Ectodermal cell (in vitro differentiated cells): ENCODE data around the gene AADACL4.
"Not testable (repeated sequence)": the region's sequence is repeated elsewhere in the genome, so short reads cannot be mapped to it uniquely, and the experiment has no call there.

ENCODE experiments used
- H3K27ac ChIP-seq: 2 replicates; pipeline ENCODE4 v1.7.0; 2013; ENCODE audit warnings: mild to moderate bottlenecking, low read depth, low read length; ENCODE audit not compliant: insufficient read depth, poor library complexity, severe bottlenecking
- H3K27me3 ChIP-seq: 2 replicates; pipeline ENCODE4 v1.7.0; 2013; ENCODE audit warnings: mild to moderate bottlenecking, low read length; ENCODE audit not compliant: insufficient read depth, control insufficient read depth, poor library complexity, severe bottlenecking
- H3K36me3 ChIP-seq: one replicate; pipeline ENCODE4 v1.7.0; 2013; ENCODE audit warnings: low read length; ENCODE audit not compliant: control insufficient read depth, insufficient read depth
- H3K4me1 ChIP-seq: one replicate; pipeline ENCODE4 v1.7.0; 2013; ENCODE audit warnings: low read length; ENCODE audit not compliant: control insufficient read depth, insufficient read depth
- H3K4me3 ChIP-seq: 2 replicates; pipeline ENCODE4 v1.7.0; 2013; ENCODE audit warnings: low read depth, low read length, control low read depth; ENCODE audit not compliant: insufficient read depth
- H3K9me3 ChIP-seq: 2 replicates; pipeline ENCODE4 v1.7.0; 2013; ENCODE audit warnings: mild to moderate bottlenecking, low read length, moderate library complexity; ENCODE audit not compliant: control insufficient read depth
- WGBS, 2 experiments: methylation state at CpG; one replicate each; pipeline ENCODE4 v1.1.7; 2013; ENCODE audit warnings: missing lambda C conversion rate in 2 of 2; 5-methylcytosine and 5-hydroxymethylcytosine counted together

Gene AADACL4

DNA sequence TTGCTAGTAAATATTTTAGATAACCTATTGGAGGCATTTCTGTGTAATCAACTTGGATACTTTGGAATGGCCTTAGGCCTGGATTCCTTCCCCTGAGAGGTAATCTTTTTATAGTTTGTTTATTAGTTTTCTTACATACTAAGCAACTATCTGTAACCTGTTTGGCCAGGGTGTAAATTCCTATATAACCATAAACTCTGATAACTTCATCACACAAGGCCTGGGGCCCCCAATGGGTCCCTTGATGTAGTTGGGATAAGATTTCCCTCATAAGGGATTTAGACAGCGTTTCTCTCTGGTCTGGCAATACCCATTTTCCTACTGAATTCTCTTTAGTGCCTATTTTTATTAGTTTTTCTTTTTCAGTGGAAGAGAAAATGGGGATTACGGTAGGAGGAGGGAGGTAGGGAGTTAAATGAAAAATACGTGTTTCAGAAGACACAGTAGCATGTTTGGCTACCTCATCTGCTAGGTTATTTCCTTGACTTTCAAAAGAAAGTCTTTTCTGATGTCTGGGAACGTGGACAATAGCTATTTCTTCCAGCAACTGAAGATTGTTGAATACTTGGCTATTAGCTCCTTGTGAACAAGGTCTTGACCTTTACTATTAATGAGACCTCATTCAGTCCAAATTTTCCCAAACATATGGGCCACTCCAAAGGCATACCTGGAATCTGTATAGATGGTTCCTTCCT is 64.7 kb downstream of the AADACL4 start:
- Histone ChIP-seq H3K4me3 (no peak overlapping the region), H3K9me3 (no peaks in the 10 kb centered on the region), H3K4me1 (no peaks in the 10 kb centered on the region), H3K36me3 (no peaks in the 10 kb centered on the region), H3K27me3 (no peaks in the 10 kb centered on the region), H3K27ac (no peak overlapping the region)
- WGBS, 2 experiments, result 93% methylated on average over 4 of the region's 4 CpGs

DNA sequence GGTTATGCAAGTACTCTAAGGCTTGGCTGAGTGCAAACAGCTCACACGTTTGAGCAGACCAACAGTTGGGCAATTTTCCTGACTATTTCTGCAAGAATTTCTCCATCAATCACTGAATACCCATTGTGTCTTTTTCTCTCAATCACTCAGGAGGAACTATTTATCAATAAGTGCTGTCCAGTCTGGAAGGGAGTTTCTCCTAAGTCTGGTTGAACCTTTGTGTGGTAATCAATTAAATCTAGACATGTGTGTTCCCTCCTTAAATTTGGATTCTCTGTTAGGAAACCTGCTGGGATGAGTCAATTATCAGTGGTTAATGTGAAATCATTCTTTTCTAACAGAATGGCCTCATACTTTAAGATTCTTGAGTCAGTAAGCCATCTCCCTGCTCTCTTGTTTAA is 65.2 kb downstream of the AADACL4 start:
- WGBS, 2 experiments, result 84 to 85% methylated on average over 1 of the region's 1 CpG
- no peaks in the 10 kb centered on the region for H3K9me3 ChIP-seq
- no peak overlapping the region for H3K27ac ChIP-seq
- no peaks in the 10 kb centered on the region for H3K27me3 ChIP-seq
- no peaks in the 10 kb centered on the region for H3K36me3 ChIP-seq
- no peaks in the 10 kb centered on the region for H3K4me1 ChIP-seq
- H3K4me3 ChIP-seq, result no peak overlapping the region

DNA sequence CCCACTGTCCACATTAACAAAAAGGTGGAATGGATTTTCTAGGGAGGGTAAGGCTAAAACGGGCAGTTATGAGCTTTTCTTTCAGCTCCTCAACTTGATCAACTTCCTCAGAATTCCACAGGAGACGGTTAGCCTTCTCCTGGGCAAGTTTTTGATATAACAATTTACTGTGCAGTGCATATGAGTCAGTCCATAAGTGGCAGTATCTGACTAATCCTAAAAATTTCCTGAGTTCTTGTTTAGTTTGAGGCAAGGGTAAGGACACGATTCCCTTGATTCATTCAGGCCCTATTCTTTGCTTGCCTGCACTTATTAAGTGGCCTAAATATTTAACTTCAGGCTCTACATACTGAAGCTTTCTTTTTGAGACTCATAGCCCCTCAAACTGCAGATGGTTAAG is 65.8 kb downstream of the AADACL4 start:
- WGBS, 2 experiments, result 82 to 85% methylated on average over 3 of the region's 3 CpGs
- no peak overlapping the region for H3K4me3 ChIP-seq

DNA sequence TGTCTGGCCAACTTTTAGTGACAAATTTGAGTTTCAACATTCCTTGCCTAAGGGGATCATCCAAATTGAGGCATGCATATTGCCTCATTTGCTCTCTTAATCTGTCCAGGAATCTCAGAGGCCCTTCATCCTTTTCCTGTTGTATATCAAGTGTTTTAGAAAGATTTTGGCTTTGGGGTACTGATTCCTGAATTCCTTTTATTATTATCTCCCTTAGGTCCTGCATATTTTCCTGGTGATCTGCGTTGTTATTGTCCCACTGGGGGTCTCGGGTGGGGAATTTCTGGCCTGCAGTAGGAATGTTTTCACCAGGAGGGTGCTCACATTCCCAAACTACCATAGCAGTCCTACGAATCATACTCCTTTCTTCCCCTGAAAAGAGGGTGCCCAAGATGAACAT is 67.7 kb downstream of the AADACL4 start:
- Histone ChIP-seq H3K27ac (no peak overlapping the region), H3K4me1 (no peaks in the 10 kb centered on the region), H3K36me3 (no peaks in the 10 kb centered on the region), H3K9me3 (no peaks in the 10 kb centered on the region), H3K4me3 (no peak overlapping the region), H3K27me3 (no peaks in the 10 kb centered on the region)
- WGBS, 2 experiments, result 86 to 88% methylated on average over 3 of the region's 3 CpGs

More for the DNA sequence above, 65.8 kb downstream of the AADACL4 start:
- no peaks in the 10 kb centered on the region for H3K27me3 ChIP-seq
- H3K9me3 ChIP-seq, result no peaks in the 10 kb centered on the region
- no peaks in the 10 kb centered on the region for H3K36me3 ChIP-seq
- H3K27ac ChIP-seq, result no peak overlapping the region
- no peaks in the 10 kb centered on the region for H3K4me1 ChIP-seq

DNA sequence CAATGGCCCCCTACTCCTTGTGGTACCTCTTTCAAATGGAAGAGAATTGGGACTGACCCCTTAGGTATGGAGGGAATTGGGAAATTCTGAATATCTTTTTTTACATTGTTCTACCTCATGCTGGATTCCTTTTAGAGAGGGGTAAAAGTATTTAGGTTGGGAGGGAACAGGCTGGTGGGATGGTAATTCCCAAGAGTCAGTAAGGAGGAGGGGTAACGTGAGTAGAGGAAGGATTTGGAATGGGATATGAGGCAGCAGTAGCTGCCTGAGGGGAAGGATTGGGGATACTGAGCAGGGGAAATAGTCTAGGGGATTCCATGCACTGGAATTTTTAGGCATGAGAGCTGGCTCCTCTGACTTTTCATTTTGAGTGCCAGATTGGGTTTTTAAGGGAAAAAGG is 68.2 kb downstream of the AADACL4 start:
- WGBS, 2 experiments, result 67 to 71% methylated on average over 1 of the region's 1 CpG
- no peak overlapping the region for H3K27ac ChIP-seq
- H3K4me1 ChIP-seq, result peaks cover under 1% of the 10 kb centered on the region

DNA sequence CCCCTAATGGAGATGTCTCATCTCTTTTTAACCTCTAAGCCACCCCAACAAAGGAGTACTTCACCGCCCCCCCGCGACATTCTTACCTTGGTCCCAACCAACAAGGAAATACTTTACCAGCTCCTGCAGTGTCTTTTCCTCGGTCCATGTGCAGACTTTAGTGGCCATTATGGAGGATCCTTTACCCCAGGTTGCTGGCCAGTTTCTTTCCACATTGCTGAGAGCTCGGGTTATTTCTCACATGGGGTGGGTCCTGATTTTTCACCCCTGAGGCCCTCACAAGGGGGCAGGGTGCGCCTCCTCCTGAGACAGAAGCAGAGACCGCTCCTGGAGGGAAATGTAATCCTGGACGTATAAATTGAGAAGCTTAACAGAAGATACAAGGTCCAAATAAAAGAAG is 69.0 kb downstream of the AADACL4 start:
- no peak overlapping the region for H3K4me3 ChIP-seq
- peaks cover 9% of the 10 kb centered on the region for H3K4me1 ChIP-seq
- H3K9me3 ChIP-seq, result no peaks in the 10 kb centered on the region
- 89 to 90% methylated on average over 8 of the region's 8 CpGs for WGBS, 2 experiments
- no peaks in the 10 kb centered on the region for H3K36me3 ChIP-seq
- no peak overlapping the region for H3K27ac ChIP-seq
- H3K27me3 ChIP-seq, result no peaks in the 10 kb centered on the region

More for the DNA sequence above, 68.2 kb downstream of the AADACL4 start:
- Histone ChIP-seq H3K9me3 (no peaks in the 10 kb centered on the region), H3K27me3 (no peaks in the 10 kb centered on the region), H3K4me3 (no peak overlapping the region), H3K36me3 (no peaks in the 10 kb centered on the region)

DNA sequence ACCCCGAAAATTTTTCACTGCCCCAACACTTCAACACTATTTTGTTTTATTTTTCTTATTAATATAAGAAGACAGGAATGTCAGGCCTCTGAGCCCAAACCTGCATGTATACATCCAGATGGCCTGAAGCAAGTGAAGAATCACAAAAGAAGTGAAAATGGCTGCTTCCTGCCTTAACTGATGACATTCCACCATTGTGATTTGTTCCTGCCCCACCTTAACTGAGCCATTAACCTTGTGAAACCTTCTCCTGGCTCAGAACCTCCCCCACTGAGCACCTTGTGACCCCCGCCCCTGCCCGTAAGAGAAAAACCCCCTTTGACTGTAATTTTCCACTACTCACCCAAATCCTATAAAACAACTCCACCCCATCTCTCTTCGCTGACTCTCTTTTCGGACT is 69.8 kb downstream of the AADACL4 start:
- 87 to 88% methylated on average over 5 of the region's 5 CpGs for WGBS, 2 experiments
- H3K36me3 ChIP-seq, H3K9me3 ChIP-seq, H3K4me1 ChIP-seq, H3K4me3 ChIP-seq, H3K27me3 ChIP-seq, H3K27ac ChIP-seq: not testable (repeated sequence)

DNA sequence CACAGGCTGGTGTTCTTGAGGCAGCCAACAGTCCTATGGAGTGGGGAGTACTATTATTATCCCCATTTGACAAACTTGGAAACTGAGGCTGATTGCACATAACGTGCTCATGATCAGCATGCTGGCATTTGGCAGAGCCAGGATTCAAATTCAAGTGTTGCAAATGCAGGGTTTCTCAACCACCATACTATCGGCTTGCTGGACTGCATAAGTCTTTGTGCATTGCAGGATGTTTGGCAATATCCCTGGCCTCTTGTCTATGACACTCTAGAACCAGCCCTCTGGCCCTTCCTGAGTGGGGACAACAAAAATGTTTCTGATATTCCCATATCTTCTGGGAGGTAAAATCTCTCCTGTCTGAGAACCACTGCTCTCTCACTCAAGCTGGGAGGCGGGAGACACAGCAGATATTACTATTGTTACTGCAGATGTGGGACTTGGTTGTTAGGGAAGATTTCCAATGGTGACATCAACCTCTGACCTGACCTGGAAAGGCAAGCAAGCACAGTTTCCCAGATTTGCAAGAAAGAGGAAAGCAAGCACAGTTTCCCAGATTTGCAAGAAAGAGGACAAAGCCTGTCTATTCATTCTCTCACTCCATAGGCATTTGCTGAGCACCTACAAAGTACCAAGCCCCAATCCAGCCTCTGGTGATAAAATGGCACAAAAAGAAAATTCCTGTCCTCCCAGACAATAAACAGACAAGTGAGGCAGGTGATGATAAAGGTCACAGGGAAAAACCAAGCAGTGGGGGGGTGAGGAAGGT is 71.0 kb downstream of the AADACL4 start:
- H3K27ac ChIP-seq, result no peak overlapping the region
- no peak overlapping the region for H3K4me3 ChIP-seq
- 94 to 95% methylated on average over 3 of the region's 3 CpGs for whole genome bisulfite sequencing, 2 experiments
- no peaks in the 10 kb centered on the region for H3K9me3 ChIP-seq
- peaks cover 9% of the 10 kb centered on the region for H3K4me1 ChIP-seq
- H3K36me3 ChIP-seq, result no peaks in the 10 kb centered on the region
- no peaks in the 10 kb centered on the region for H3K27me3 ChIP-seq

DNA sequence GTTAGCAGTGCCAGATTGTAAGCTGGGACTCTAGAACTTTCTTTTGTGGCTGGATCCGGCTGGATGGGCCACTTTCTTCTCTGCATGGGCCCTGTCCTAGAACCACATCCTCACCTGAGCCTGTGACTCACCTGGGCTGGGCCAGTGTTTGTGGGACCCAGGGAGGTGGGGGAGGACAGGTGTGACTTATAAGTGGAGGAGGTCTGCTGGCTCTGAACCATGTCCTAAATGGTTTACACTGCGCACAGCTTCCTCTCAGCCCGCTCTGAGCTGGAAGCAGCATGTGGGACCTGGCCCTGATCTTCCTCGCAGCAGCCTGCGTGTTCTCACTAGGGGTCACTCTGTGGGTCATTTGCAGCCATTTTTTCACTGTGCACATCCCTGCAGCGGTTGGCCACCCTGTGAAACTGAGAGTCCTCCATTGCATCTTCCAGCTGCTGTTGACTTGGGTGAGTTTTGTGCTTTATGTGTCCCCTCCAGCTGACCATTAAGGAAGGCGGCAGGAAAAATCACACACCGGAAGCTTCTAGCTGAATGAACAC is 72.1 kb downstream of the AADACL4 start, which contains the start of gene AADACL3:
TSS of gene AADACL3 (plus strand) at position 215 of the 542 bp plus-strand sequence. CDS start at position 282, 67 bp downstream.
- H3K27ac ChIP-seq, result no peak within 1 kb of the TSS
- no peaks in the 10 kb centered on the region for H3K9me3 ChIP-seq
- no peak within 1 kb of the TSS for H3K4me3 ChIP-seq
- H3K36me3 ChIP-seq, result no peaks in the 10 kb centered on the region
- WGBS, 2 experiments, result 89 to 90% methylated on average over 8 of the region's 8 CpGs
- H3K27me3 ChIP-seq, result no peaks in the 10 kb centered on the region
- peaks cover 9% of the 10 kb centered on the region for H3K4me1 ChIP-seq
